Uterus (tissue), 4 donors: ENCODE data around the gene GORASP2. TPM values are rescaled to one million over a fixed set of nuclear protein-coding genes. Genes with fewer than 3 reads are reported as not detected.

Experiments used
- DNase-seq, 2 donors: peaks; one replicate each; pipeline ENCODE4 v3.0.0-alpha.2; 2019 to 2020
- H3K27ac ChIP-seq, 2 donors: fragments of 200-600 bp; sonication (generic); 1 replicate in 1 of 2; 2 replicates in 1 of 2; pipeline ENCODE4 v1.5.1; 2016 to 2018
- H3K27me3 ChIP-seq, 2 donors: fragments of 200-600 bp; sonication (generic); one replicate each; pipeline ENCODE4 v1.5.1; 2018 to 2019; ENCODE audit warnings: control low read depth in 1 of 2
- H3K36me3 ChIP-seq, 2 donors: fragments of 200-600 bp; sonication (generic); one replicate each; pipeline ENCODE4 v1.5.1; 2019; ENCODE audit warnings: control low read depth in 1 of 2
- H3K4me1 ChIP-seq, 2 donors: fragments of 200-600 bp; sonication (generic); one replicate each; pipeline ENCODE4 v1.5.1; 2018 to 2019; ENCODE audit warnings: control low read depth in 1 of 2
- H3K4me3 ChIP-seq, 2 donors: fragments of 200-600 bp; sonication (generic); 1 replicate in 1 of 2; 2 replicates in 1 of 2; pipeline ENCODE4 v1.5.1; 2018 to 2019; ENCODE audit warnings: mild to moderate bottlenecking in 1 of 2
- H3K9me3 ChIP-seq, 2 donors: fragments of 200-600 bp; sonication (generic); one replicate each; pipeline ENCODE4 v1.5.1; 2019; ENCODE audit warnings: control low read depth in 1 of 2
- CTCF ChIP-seq, 4 experiments: fragments of 200-600 bp in 2 of 4; fragments of 450-650 bp in 2 of 4; sonication (generic) in 2 of 4; IDR thresholded peaks; one replicate each; pipeline ENCODE4 v1.5.1; 2016 to 2019; ENCODE audit warnings: antibody characterized with exemption in 4 of 4, mild to moderate bottlenecking in 2 of 4, moderate library complexity in 1 of 4
- POLR2A ChIP-seq, 2 donors: fragments of 450-650 bp; IDR thresholded peaks; one replicate each; pipeline ENCODE4 v1.6.1; 2016; ENCODE audit warnings: antibody characterized with exemption in 2 of 2, mild to moderate bottlenecking in 1 of 2, moderate library complexity in 1 of 2
- intact Hi-C: fragments of 100-400 bp; cut with DNase I; formaldehyde crosslinking; loops from one replicate; pipeline ENCODE4 v1.15.1; 2023; ENCODE audit warnings: low total_unique reads
- total RNA-seq, 4 donors: library from RNA; depleted of rRNA in 3 of 4; stranded (reverse); fragments of >200 nt in 3 of 4; gene quantifications; one replicate each; pipeline versions ENCODE4 v1.1.0 to v1.2.4, GENCODE V29; 2014 to 2023
- donor health status: DM: yes; HTN: yes; CAD: no.

The GORASP2 gene
- total RNA-seq, 4 donors from 2014 or later = 23.1 to 116 (median 65.4) TPM

DNA sequence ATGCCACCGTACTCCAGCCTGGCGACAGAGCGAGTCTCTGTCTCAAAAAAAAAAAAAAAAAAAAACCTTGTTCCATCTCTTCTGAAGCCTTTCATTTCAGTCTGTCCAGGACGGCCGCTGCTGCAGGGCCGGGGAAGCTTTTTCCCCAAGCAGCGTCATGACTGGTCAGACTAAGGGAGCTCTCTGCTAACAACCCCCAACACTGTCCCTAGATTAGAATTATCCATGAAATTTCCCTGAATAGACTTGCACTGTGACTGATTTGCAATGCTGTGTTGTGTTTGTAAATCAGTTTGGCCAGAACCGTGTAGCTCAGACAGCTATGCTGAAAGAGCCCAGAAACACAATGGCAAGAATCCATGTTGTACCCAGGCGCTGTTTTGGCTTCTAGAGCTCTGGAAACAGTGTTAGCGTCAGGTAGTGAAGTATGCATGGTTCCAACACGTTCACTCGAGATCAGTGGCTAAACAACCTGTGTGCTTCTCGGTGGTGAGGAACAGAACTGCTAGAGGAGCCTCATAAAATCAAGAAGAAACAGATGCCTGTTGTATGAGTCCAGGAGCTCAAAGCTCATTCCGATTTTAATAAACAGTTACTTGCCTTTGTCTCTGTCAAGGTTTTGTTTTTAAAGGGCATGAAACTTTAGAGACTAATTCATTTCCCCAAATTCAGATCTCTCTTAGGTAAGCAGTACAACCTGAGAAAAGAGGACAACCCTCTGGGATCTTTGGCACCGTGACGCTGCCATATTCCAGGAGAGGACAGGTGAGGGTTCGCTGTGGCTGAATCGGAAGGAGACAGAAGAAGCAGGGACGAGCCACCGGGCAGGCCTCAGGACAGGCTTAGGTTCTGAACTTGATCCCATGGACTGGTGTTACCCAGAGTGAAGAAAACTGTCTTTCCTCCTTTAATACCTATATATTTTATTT is 43.5 kb downstream of the GORASP2 start:
- intact Hi-C loops = loop anchor here (5.0 kb wide), 1 partner anchor 450 kb away; no protein-coding TSS in a partner anchor
- DNase-seq = no peak
- H3K27me3 ChIP-seq = no peaks in the 10 kb centered on the region
- no peaks in the 10 kb centered on the region for H3K9me3 ChIP-seq
- no peak overlapping the region for H3K27ac ChIP-seq
- H3K4me3 ChIP-seq = no peak overlapping the region
- H3K36me3 ChIP-seq = no peaks in the 10 kb centered on the region
- TF ChIP-seq CTCF (IDR thresholded peaks at IDR 0.05) (no peak), POLR2A (IDR thresholded peaks at IDR 0.05) (no peak)
- H3K4me1 ChIP-seq = no peaks in the 10 kb centered on the region

- Histone ChIP-seq H3K27me3 (no peaks in the 10 kb centered on the region), H3K4me1 (no peaks in the 10 kb centered on the region), H3K9me3 (no peaks in the 10 kb centered on the region), H3K36me3 (no peaks in the 10 kb centered on the region), H3K27ac (peak overlapping the region in 1 of 2 donors; percentile 86), H3K4me3 (peak overlapping the region in 1 of 2 donors; percentile 71)
- DNase-seq = no peak
- intact Hi-C loops = loop anchor here (5.0 kb wide), 1 partner anchor 449 kb away; no protein-coding TSS in a partner anchor
- TF ChIP-seq CTCF (IDR thresholded peaks at IDR 0.05) = no peak
- TF ChIP-seq POLR2A (IDR thresholded peaks at IDR 0.05) = no peak
These were observed 44.1 kb downstream of the GORASP2 start for GRCh38 chr2:170973225-170973491.

DNA sequence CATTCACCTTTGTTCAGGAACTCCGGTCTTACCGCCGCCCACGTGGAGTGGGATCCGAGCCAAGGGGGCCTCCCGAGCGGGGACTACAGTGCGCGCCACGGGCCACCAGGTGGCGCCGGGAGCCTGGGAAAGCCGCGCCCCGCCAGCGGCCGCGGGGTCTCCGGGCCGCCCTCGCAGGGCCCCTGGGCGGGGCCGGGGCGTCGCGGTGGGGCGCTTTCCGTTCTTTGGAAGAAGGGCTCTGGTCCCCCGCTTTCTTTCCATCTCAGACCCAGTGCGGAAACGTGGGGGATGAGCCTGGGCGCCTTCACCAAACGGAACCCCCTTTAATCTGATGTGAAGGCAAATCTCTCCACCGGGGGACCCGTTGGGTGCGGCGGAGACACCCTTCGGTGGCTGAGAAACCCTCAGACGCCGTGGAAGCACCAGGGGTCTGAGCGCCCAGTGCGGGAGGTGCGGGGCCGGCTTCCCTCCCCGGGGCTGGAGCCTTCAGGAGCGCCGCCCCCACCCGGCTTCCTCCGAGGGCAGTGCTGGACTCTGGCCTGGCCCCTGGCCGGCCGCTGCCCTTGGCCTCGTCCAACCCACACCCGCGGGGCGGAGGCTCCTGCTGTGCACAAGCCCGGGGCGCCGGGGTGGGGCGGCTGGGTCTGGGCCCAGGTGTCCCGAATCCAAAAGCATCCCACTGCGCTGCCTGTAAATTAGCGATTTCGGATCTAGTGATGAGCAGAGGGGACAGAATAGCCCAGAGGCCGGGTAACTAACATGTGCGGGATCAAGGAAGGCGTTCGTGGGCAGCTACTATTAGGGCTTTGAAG is 44.6 kb downstream of the GORASP2 start:
- Histone ChIP-seq H3K4me3 (peak overlapping the region; percentile 63 to 71), H3K27me3 (no peaks in the 10 kb centered on the region), H3K4me1 (no peaks in the 10 kb centered on the region), H3K9me3 (no peaks in the 10 kb centered on the region), H3K27ac (peak overlapping the region; percentile 86 to 88), H3K36me3 (no peaks in the 10 kb centered on the region)
- TF ChIP-seq CTCF (IDR thresholded peaks at IDR 0.05) (peak; percentile 85 to 99 (median 98)), POLR2A (IDR thresholded peaks at IDR 0.05) (peak; percentile 39 to 49)
- intact Hi-C loops = loop anchor here (5.0 kb wide), 1 partner anchor 449 kb away; no protein-coding TSS in a partner anchor
- DNase-seq = peak; percentile 80 to 87

DNA sequence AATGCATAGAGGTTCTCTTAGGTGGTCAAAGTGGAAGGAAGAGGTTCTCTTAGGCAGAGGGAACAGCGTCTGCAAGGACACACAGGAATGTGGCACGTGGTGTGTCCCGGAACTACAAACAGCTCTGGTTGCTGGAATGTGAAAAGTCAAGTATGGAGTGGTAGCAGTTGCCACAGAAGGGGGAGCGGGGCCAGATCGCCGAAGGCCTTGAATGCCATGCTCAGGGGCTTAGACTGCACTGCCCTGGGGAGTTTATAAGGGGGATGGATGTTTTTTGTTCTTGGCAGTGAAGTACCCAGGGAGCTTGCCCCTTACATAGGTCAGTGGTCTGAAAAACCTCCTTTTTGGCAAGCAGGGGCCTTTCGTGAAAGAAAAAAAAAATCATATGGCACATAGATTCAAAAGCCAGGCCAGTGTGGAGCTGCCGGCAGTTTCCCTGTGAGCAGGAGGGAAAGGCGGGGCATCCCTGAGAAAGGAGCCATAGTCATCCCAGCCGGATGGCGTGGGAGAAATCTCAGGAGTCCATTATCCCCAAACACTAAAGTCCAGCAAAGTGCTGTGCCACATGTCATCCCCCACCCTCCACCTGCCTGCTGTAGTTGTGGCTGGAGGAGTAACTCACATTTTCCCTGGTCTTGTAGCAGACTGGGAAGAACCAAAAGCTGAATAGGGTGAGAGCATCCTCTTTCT is 45.4 kb downstream of the GORASP2 start:
- Histone ChIP-seq H3K36me3 (no peaks in the 10 kb centered on the region), H3K9me3 (no peaks in the 10 kb centered on the region), H3K4me3 (peak overlapping the region in 1 of 2 donors; percentile 71), H3K27ac (peak overlapping the region; percentile 86 to 88), H3K4me1 (no peaks in the 10 kb centered on the region), H3K27me3 (no peaks in the 10 kb centered on the region)
- intact Hi-C loops = loop anchor here (5.0 kb wide), 1 partner anchor 448 kb away; no protein-coding TSS in a partner anchor
- DNase-seq = no peak
- no peak for TF ChIP-seq CTCF (IDR thresholded peaks at IDR 0.05)
- no peak for TF ChIP-seq POLR2A (IDR thresholded peaks at IDR 0.05)
